DMS153 treated with DMSO at 0.1 percent for 48 hours (cell line): ENCODE data around the gene MYCBP2.
"Not testable (repeated sequence)": the region's sequence is repeated elsewhere in the genome, so short reads cannot be mapped to it uniquely, and the experiment has no call there.

Experiments
- DNase-seq: peaks from one replicate; lab custom pipeline; 2025; ENCODE audit not compliant: unreplicated experiment; lab: John Stamatoyannopoulos, UW

The MYCBP2 gene

DNA sequence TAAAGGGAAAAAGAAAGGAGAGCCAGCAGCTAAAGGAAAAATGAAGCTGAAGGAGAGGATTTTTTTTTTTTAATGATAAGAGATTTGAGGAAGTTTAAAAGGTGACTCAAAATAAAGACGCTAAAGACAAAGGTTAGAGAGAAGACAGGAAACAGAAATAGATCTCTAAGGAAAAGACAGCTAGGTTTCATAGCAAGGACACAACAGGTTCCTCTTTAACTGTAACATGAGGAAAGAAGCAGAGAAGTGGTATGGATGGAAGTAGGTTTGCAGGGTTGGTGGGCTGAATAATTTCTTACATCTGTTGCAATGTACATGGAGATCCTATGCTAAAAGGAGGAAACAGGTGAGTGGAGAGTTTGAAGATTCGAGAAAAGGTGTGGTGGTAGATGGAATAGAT, 107.5 kb downstream of the MYCBP2 start:
- no peak for DNase-seq

DNA sequence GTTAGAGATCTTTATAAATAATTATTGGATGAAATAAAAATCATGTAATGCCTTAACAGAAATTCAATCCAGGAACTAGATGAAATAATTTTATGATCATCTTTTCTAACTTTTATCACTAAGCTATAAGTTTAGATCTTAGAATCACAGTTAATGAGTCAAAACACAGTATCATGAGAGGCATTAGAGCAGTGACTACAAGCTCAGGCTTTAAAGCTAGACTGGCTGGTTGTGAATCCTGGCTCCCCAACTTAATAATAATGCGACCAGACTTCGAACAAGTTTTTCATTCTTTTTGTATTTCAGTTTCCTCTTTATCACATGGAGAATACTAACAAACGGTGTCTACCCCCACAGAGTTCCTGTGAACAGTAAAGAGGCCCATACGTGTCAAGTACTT, 108.6 kb downstream of the MYCBP2 start:
- DNase-seq = no peak

GRCh38 chr13:77215543-77215942, 111.4 kb downstream of the MYCBP2 start:
- no peak for DNase-seq

GRCh38 chr13:77213644-77214043, 113.2 kb downstream of the MYCBP2 start:
- DNase-seq = no peak

- no peak for DNase-seq
Measured at GRCh38 chr13:77207943-77208342, 119.0 kb downstream of the MYCBP2 start.

GRCh38 chr13:77198995-77199394, 127.9 kb downstream of the MYCBP2 start:
- DNase-seq = not testable (repeated sequence)

DNA sequence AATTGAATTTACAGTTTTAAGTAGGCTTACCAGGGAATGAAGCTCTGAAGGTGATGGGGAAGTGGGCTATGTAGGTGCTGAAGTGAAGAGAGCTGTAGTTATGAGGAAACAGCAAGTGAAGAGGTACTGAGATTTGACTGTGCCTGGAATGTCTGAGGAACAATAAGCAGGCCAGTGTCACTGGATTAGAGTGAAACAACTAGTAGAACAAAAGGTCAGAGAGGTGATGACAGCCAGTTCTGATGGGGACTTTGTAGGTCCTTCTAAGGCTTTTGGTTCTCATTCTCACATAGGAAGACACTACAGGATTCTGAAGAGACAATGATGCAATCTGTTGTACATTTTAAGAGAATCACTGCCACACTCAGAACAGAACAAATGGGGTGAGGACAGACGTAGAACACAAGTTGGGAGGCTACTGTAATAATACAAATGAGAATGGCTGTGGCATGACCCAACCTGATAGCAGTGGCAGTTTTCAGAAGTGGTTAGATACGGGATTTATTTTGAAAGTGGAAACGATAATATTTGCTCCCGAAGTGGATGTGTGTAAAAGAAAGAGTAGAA, 130.8 kb downstream of the MYCBP2 start:
- DNase-seq = no peak

DNA sequence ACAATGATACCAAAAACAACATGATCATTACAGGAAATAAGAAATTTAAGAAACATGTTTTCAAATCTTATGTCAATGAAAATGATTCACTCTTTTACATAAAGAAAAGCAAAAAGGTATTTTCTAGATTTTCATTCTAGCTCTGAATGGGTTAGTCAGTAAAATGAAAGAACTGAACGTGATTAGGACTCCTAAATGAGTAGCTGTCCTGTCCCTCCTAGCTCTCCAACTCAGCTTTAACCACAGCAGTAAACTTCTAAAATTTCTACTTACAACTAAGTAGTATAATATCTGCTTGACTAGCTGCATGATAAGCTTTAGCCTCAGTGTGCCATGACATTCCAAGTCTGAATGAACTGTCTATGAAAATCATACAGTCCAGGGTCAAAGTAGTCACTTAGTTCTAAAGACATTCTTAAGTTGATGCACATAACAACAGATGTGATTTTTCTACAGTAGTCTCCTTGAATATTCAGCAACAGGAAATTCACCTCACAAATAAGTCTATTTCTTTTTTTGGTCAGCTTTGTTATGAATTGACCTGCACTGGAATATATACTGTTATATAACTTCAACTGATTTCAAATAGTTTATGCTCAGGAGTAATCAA, 136.4 kb downstream of the MYCBP2 start:
- no peak for DNase-seq

DNA sequence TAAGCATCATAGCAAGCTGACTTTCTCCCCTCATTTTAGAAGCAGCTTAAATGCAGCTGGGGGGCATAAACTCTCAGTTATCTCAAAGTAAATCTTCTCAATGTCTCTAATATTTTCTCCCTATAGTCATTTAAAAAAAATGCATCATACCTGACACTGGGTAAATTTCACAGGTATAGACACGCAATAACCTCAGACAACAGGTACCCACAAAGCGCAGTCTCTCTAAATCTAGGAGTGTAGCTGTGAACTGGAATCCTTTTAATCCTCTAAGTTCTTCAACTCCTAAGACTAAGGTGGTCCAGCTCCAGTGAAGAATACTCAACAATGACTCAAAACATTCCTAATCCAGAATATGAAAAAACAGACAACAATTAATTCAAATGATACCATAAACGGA, 141.2 kb downstream of the MYCBP2 start:
- DNase-seq = no peak

- no peak for DNase-seq
Measured at GRCh38 chr13:77184455-77184854, 142.4 kb downstream of the MYCBP2 start.

DNA sequence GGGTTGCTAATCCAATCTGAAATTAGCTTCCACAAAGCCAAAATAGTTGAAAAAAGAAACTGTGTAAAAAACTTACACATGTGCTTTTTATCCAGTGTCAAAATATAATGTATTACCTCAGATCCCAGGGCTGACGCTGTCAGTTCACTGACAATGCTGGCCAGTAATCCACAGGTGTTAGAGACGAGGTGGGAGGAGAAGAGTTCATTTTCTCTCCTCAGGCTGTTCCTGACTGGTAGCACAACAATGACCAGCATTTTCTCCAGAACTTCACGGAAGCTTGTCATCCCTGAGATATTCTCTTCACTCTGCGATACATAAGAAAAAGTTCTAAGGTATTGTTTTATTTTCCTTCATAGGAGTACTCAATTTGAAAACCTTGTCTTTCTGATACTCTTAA, 146.9 kb downstream of the MYCBP2 start:
- DNase-seq = no peak

DNA sequence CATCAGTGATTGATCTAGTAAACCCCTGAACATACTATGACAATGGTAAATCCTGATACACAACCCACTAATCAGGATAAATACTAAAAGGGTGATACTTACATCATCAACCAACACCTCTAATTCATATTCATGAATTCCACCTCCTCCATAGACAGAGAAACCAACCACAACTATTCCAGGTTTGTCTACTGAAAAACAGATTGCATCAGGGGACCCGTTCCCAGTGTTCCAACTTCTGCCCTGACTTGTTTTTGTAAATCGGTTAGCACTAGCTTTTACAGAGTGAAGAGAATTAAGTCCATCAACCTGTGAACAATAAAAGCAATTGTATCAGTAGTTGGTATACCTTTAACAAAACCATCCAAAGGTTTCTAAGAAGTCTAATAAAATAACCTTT, 149.2 kb downstream of the MYCBP2 start:
- no peak for DNase-seq

- no peak for DNase-seq
Measured at GRCh38 chr13:77176350-77176749, 150.5 kb downstream of the MYCBP2 start.

DNA sequence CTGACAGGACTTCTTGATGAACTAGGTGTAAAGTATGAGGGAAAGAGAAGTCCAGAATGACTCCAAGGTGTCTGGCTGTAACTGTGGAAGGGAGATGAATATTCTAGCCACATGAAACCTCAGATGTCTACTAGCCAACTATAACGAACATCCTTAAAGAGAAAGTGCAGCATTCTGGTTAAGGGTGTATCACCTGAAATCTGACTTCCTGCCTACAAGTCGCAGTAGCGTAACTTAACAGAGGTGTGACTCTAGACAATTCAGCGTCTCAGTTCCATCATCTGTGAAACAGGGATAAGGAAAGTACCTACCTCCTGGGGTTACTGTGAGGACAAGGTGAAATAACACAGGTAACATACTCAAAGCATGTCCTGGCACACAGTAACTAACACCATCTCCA, 154.2 kb downstream of the MYCBP2 start:
- no peak for DNase-seq

DNA sequence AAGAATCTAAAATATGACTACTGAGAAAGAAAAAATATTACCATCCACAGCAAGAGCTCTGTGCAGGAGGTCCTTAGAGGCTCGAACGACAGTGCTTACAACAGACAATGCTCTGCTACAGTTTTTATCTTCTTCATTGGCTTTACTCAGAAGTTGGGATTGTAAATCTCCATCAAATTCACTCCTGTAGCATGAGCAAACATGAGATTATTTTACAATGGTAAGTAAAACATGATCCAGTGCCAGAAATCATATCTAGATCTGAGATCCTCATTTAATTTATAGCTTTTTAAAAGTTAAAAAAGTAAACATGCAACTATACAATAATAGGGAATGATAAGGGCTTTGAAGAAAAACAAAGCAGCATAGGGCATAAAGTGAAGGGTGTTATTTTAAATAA, 155.4 kb downstream of the MYCBP2 start:
- DNase-seq = no peak

GRCh38 chr13:77168237-77168636, 158.7 kb downstream of the MYCBP2 start:
- DNase-seq = no peak

DNA sequence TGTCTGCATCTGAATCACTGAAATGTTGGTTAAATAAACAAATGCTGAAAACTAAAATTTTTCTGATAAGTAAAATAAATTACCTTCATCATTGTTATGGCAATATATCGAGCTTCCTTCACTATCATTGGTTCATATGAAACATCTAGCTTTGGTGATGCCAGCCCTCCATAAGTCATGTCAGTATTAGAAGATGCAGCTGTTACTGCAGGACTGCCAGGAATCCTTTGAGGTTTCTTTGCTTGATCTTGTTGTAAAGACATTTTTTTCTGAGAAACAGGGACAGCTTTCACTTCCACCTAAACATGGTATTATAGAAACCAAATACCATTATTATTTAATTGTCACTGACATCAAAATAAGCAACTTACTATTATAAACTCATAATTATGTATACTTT, 176.2 kb downstream of the MYCBP2 start:
- DNase-seq = no peak

DNA sequence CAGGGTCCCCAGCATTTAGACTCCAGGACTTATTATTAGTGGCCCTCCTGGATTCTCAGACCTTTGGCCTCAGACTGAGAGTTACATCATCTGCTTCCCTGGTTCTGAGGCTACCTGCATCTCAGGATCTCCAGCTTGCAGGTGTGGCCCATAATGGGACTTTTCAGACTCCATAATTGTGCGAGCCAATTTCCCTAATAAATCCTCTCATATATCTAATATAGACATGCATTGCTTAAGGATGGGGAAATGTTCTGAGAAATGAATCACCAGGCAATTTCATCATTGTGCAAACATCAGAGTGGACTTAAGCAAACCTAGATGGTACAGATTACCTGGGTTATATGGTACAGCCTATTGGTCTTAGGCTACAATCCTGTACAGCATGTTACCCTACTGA, 183.5 kb downstream of the MYCBP2 start:
- no peak for DNase-seq

- DNase-seq = no peak
Measured at GRCh38 chr13:77139306-77139705, 187.6 kb downstream of the MYCBP2 start.

- DNase-seq = no peak
Measured at GRCh38 chr13:77138813-77139212, 188.1 kb downstream of the MYCBP2 start.

DNA sequence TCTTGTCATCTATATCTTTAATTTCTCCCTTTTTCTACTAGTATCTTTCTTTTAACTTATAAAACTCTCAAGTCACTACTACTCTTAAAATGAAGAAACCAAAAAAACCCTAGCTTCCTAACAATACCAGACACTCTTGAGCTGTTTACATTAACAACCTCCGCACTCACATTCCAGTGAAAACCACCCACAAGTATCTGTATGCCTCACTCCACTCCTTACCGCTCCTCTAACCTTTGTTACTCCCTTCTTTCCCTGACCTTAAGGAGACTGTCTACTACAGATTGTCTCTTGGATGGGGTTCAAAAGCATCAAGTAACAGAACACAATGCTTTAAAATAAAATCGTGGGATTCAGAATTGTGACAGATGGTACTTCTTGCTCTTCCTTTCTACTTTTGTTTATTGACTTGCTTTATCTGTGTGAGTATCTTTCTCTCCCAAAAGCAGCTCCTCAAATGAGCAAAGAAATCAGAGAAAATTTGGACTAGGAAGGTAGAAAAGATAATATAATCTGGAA, 189.9 kb downstream of the MYCBP2 start:
- no peak for DNase-seq

DNA sequence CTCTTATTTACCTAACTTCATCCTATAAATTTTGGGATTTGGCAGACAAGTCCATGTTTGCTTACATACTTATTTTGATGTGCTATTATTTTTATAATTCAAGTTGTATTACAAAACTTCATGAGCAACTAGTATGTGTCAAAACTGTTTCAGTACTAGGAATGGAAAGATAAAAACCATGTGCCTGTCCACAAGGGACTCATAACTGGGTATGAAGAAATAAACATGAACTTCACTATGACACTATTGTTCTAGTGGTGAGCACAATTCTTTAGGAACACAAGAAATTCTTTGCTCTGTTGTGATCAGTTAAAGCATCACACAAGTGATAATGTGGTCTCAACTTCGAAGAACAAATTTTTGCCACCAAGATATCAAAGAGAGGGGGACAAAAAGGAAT, 202.5 kb downstream of the MYCBP2 start:
- no peak for DNase-seq

- DNase-seq = no peak
Measured at GRCh38 chr13:77118134-77118533, 208.8 kb downstream of the MYCBP2 start.
